ENCODE measurements around the gene PNLIPRP3.

DNA sequence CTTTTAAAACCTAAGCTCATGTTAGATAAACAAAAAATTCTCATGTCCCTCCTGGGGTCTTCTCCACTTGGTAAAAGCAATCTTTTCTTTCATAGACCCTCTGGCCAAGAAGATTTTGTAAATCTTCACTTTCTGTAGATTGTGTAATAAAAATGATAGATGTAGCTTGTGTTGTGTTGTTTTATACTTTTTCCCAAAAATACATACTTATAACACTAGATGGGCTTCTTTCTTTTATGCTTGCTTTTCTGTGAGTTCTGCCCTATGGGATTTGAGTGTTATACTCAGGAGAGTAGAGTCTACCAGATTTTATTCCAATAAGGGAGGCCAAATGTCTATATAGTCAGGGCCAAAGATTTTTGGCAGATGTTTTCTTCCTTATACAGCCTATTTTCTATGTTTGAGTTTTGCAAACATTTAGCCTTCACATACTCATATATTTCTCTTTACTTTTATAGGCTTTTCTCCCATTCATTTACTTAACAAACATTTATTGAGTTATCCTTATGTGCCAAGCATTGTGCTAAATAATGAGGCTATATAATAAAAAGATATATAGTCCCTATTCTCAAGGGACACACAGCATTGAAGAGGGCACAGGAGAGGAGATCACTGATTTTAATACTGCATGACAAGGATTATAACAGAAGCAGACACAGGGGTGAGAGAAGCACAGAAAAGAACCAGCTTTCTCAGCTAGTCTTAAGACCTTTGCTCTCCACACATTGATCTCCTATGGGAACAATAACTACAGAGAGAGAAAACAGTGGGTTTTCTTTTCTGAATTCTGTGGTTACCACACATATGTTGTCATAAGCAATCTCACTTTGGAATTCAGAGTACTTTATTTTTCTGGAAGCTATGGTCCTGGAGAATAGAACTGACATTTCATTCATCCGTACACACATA lies 60.1 kb downstream of the PNLIPRP3 start:
- TF ChIP-seq, protein P1, sequence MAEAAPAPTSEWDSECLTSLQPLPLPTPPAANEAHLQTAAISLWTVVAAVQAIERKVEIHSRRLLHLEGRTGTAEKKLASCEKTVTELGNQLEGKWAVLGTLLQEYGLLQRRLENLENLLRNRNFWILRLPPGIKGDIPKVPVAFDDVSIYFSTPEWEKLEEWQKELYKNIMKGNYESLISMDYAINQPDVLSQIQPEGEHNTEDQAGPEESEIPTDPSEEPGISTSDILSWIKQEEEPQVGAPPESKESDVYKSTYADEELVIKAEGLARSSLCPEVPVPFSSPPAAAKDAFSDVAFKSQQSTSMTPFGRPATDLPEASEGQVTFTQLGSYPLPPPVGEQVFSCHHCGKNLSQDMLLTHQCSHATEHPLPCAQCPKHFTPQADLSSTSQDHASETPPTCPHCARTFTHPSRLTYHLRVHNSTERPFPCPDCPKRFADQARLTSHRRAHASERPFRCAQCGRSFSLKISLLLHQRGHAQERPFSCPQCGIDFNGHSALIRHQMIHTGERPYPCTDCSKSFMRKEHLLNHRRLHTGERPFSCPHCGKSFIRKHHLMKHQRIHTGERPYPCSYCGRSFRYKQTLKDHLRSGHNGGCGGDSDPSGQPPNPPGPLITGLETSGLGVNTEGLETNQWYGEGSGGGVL (CRISPR knock-in tag; IDR thresholded peaks at IDR 0.05) = no peak
- TF ChIP-seq TCFL5 (CRISPR knock-in tag; conservative IDR thresholded peaks at IDR 0.05) (no peak), CXXC5 (CRISPR knock-in tag; IDR thresholded peaks at IDR 0.05) (no peak), ZEB2 (IDR thresholded peaks at IDR 0.05) (no peak), CEBPB (tag; IDR thresholded peaks at IDR 0.05) (no peak), ZNF121 (CRISPR knock-in tag; conservative IDR thresholded peaks at IDR 0.05) (no peak), KLF16 (IDR thresholded peaks at IDR 0.05) (no peak), HCFC1 (IDR thresholded peaks at IDR 0.05; ENCODE audit: low read depth, low read length) (no peak), CREM (IDR thresholded peaks at IDR 0.05; ENCODE audit: low read depth) (no peak), POLR3A (IDR thresholded peaks at IDR 0.05; ENCODE audit: borderline replicate concordance, extremely low read depth, insufficient read depth, insufficient read length) (no peak)
- TF ChIP-seq, protein P2, sequence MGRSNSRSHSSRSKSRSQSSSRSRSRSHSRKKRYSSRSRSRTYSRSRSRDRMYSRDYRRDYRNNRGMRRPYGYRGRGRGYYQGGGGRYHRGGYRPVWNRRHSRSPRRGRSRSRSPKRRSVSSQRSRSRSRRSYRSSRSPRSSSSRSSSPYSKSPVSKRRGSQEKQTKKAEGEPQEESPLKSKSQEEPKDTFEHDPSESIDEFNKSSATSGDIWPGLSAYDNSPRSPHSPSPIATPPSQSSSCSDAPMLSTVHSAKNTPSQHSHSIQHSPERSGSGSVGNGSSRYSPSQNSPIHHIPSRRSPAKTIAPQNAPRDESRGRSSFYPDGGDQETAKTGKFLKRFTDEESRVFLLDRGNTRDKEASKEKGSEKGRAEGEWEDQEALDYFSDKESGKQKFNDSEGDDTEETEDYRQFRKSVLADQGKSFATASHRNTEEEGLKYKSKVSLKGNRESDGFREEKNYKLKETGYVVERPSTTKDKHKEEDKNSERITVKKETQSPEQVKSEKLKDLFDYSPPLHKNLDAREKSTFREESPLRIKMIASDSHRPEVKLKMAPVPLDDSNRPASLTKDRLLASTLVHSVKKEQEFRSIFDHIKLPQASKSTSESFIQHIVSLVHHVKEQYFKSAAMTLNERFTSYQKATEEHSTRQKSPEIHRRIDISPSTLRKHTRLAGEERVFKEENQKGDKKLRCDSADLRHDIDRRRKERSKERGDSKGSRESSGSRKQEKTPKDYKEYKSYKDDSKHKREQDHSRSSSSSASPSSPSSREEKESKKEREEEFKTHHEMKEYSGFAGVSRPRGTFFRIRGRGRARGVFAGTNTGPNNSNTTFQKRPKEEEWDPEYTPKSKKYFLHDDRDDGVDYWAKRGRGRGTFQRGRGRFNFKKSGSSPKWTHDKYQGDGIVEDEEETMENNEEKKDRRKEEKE (IDR thresholded peaks at IDR 0.05; ENCODE audit: borderline replicate concordance in 1 of 2, control insufficient read depth in 1 of 2, low read depth in 2 of 2, low read length in 1 of 2) = no peak
- TF ChIP-seq, protein P3, sequence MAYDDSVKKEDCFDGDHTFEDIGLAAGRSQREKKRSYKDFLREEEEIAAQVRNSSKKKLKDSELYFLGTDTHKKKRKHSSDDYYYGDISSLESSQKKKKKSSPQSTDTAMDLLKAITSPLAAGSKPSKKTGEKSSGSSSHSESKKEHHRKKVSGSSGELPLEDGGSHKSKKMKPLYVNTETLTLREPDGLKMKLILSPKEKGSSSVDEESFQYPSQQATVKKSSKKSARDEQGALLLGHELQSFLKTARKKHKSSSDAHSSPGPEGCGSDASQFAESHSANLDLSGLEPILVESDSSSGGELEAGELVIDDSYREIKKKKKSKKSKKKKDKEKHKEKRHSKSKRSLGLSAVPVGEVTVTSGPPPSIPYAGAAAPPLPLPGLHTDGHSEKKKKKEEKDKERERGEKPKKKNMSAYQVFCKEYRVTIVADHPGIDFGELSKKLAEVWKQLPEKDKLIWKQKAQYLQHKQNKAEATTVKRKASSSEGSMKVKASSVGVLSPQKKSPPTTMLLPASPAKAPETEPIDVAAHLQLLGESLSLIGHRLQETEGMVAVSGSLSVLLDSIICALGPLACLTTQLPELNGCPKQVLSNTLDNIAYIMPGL (CRISPR knock-in tag; IDR thresholded peaks at IDR 0.05) = no peak
- TF ChIP-seq, protein P4, sequence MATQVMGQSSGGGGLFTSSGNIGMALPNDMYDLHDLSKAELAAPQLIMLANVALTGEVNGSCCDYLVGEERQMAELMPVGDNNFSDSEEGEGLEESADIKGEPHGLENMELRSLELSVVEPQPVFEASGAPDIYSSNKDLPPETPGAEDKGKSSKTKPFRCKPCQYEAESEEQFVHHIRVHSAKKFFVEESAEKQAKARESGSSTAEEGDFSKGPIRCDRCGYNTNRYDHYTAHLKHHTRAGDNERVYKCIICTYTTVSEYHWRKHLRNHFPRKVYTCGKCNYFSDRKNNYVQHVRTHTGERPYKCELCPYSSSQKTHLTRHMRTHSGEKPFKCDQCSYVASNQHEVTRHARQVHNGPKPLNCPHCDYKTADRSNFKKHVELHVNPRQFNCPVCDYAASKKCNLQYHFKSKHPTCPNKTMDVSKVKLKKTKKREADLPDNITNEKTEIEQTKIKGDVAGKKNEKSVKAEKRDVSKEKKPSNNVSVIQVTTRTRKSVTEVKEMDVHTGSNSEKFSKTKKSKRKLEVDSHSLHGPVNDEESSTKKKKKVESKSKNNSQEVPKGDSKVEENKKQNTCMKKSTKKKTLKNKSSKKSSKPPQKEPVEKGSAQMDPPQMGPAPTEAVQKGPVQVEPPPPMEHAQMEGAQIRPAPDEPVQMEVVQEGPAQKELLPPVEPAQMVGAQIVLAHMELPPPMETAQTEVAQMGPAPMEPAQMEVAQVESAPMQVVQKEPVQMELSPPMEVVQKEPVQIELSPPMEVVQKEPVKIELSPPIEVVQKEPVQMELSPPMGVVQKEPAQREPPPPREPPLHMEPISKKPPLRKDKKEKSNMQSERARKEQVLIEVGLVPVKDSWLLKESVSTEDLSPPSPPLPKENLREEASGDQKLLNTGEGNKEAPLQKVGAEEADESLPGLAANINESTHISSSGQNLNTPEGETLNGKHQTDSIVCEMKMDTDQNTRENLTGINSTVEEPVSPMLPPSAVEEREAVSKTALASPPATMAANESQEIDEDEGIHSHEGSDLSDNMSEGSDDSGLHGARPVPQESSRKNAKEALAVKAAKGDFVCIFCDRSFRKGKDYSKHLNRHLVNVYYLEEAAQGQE (IDR thresholded peaks at IDR 0.05; ENCODE audit: borderline replicate concordance) = no peak
- TF ChIP-seq, protein P4 (CRISPR knock-in tag; IDR thresholded peaks at IDR 0.05; ENCODE audit: low read depth) = no peak

Measured in K562 (cell line).